ENCODE data around the gene GPR107.

Gene GPR107

GRCh38 chr9:130139251-130139650 lies 85.5 kb downstream of the GPR107 start:
- DNase-seq = no peak

- no peak for DNase-seq
These were observed 87.0 kb downstream of the GPR107 start for GRCh38 chr9:130140706-130141105.

GRCh38 chr9:130142056-130142455 lies 88.3 kb downstream of the GPR107 start:
- DNase-seq = no peak

GRCh38 chr9:130142641-130143040 lies 88.9 kb downstream of the GPR107 start:
- no peak for DNase-seq

GRCh38 chr9:130143279-130143893 lies 89.7 kb downstream of the GPR107 start:
- no peak for DNase-seq

- no peak for DNase-seq
These were observed 90.3 kb downstream of the GPR107 start for GRCh38 chr9:130143958-130144366.

- no peak for DNase-seq
These were observed 91.0 kb downstream of the GPR107 start for GRCh38 chr9:130144703-130145102.

- no peak for DNase-seq
These were observed 92.0 kb downstream of the GPR107 start for GRCh38 chr9:130145658-130146057.

GRCh38 chr9:130147198-130147597 lies 93.5 kb downstream of the GPR107 start:
- no peak for DNase-seq

GRCh38 chr9:130147910-130148309 lies 94.2 kb downstream of the GPR107 start:
- DNase-seq = no peak

GRCh38 chr9:130149031-130149430 lies 95.3 kb downstream of the GPR107 start:
- no peak for DNase-seq

- DNase-seq = no peak
These were observed 96.1 kb downstream of the GPR107 start for GRCh38 chr9:130149654-130150286.

GRCh38 chr9:130150779-130151382 lies 97.2 kb downstream of the GPR107 start:
- no peak for DNase-seq

GRCh38 chr9:130154816-130155215 lies 101.1 kb downstream of the GPR107 start:
- no peak for DNase-seq

- DNase-seq = no peak
These were observed 101.9 kb downstream of the GPR107 start for GRCh38 chr9:130155647-130156046.

- DNase-seq = no peak
These were observed 103.0 kb downstream of the GPR107 start for GRCh38 chr9:130156672-130157071.

GRCh38 chr9:130157079-130157478 lies 103.4 kb downstream of the GPR107 start:
- no peak for DNase-seq

GRCh38 chr9:130158001-130158400 lies 104.3 kb downstream of the GPR107 start:
- no peak for DNase-seq

GRCh38 chr9:130159057-130159456 lies 105.4 kb downstream of the GPR107 start:
- no peak for DNase-seq

GRCh38 chr9:130159915-130160670 lies 106.4 kb downstream of the GPR107 start:
- DNase-seq = no peak

- no peak for DNase-seq
These were observed 107.3 kb downstream of the GPR107 start for GRCh38 chr9:130160862-130161470.

GRCh38 chr9:130165579-130165978 lies 111.9 kb downstream of the GPR107 start:
- DNase-seq = no peak

GRCh38 chr9:130166399-130166798 lies 112.7 kb downstream of the GPR107 start:
- no peak for DNase-seq
